ENCODE measurements around the gene UCK1.

UCK1 gene

GRCh38 chr9:131500939-131501541, 30.0 kb downstream of the UCK1 start:
- H3K9me3 ChIP-seq (ENCODE audit: low read length) = no peaks in the 10 kb centered on the region
- H3K4me1 ChIP-seq (ENCODE audit: insufficient read depth, low read length) = peaks cover 11% of the 10 kb centered on the region
- no peak overlapping the region for H3K9ac ChIP-seq (ENCODE audit: low read length)
- H3K4me3 ChIP-seq (ENCODE audit: low read depth in 1 of 2, low read length in 2 of 2) = no peak overlapping the region
- no peaks in the 10 kb centered on the region for H3K27me3 ChIP-seq (ENCODE audit: control insufficient read depth in 1 of 2, insufficient read depth in 2 of 2, low read length in 2 of 2)
- H3K36me3 ChIP-seq (ENCODE audit: insufficient read depth, low read length) = peaks cover 38% of the 10 kb centered on the region
- no peak overlapping the region for H3K27ac ChIP-seq (ENCODE audit: low read depth, low read length)

GRCh38 chr9:131500377-131500776, 30.7 kb downstream of the UCK1 start:
- Histone ChIP-seq H3K9ac (ENCODE audit: low read length) (no peak overlapping the region), H3K4me3 (ENCODE audit: low read depth in 1 of 2, low read length in 2 of 2) (no peak overlapping the region), H3K27ac (ENCODE audit: low read depth, low read length) (no peak overlapping the region), H3K4me1 (ENCODE audit: insufficient read depth, low read length) (peaks cover 11% of the 10 kb centered on the region), H3K36me3 (ENCODE audit: insufficient read depth, low read length) (peaks cover 45% of the 10 kb centered on the region), H3K27me3 (ENCODE audit: control insufficient read depth in 1 of 2, insufficient read depth in 2 of 2, low read length in 2 of 2) (no peaks in the 10 kb centered on the region), H3K9me3 (ENCODE audit: low read length) (no peaks in the 10 kb centered on the region)

DNA sequence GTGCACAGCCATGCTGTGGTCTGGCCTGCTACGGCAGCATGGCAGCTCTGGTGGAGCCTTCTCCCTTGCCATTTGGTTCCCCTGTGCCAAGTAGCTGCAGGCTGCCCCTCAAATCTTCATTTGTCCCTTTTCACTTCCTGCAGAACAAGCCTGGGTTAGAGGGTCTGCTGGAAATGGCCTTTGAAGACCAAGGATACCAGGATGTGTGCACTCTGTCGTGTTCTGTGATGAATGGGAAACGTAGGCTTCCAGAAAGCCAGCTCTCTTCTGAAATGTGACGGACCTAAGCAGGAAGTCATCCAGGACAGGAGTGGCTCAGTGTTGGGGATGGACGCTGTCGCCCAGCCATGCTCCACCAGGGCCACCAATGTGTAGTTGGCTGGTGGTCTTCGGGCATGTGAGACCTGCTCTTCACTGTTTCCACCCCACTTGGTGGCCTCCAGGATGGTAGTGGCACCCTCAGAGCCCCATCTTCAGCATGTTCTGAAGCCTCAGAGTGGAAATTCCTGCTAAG, 31.8 kb downstream of the UCK1 start:
- peaks cover 9% of the 10 kb centered on the region for H3K4me1 ChIP-seq (ENCODE audit: insufficient read depth, low read length)
- H3K27ac ChIP-seq (ENCODE audit: low read depth, low read length) = no peak overlapping the region
- peaks cover 55% of the 10 kb centered on the region for H3K36me3 ChIP-seq (ENCODE audit: insufficient read depth, low read length)

GRCh38 chr9:131496844-131497405, 34.1 kb downstream of the UCK1 start:
- Histone ChIP-seq H3K9ac (ENCODE audit: low read length) (no peak overlapping the region), H3K9me3 (ENCODE audit: low read length) (no peaks in the 10 kb centered on the region), H3K36me3 (ENCODE audit: insufficient read depth, low read length) (peaks cover 79% of the 10 kb centered on the region), H3K27me3 (ENCODE audit: control insufficient read depth in 1 of 2, insufficient read depth in 2 of 2, low read length in 2 of 2) (no peaks in the 10 kb centered on the region), H3K4me3 (ENCODE audit: low read depth in 1 of 2, low read length in 2 of 2) (no peak overlapping the region), H3K4me1 (ENCODE audit: insufficient read depth, low read length) (no peaks in the 10 kb centered on the region), H3K27ac (ENCODE audit: low read depth, low read length) (no peak overlapping the region)

More for the DNA sequence above, 31.8 kb downstream of the UCK1 start:
- Histone ChIP-seq H3K4me3 (ENCODE audit: low read depth in 1 of 2, low read length in 2 of 2) (no peak overlapping the region), H3K9me3 (ENCODE audit: low read length) (no peaks in the 10 kb centered on the region), H3K9ac (ENCODE audit: low read length) (no peak overlapping the region), H3K27me3 (ENCODE audit: control insufficient read depth in 1 of 2, insufficient read depth in 2 of 2, low read length in 2 of 2) (no peaks in the 10 kb centered on the region)

DNA sequence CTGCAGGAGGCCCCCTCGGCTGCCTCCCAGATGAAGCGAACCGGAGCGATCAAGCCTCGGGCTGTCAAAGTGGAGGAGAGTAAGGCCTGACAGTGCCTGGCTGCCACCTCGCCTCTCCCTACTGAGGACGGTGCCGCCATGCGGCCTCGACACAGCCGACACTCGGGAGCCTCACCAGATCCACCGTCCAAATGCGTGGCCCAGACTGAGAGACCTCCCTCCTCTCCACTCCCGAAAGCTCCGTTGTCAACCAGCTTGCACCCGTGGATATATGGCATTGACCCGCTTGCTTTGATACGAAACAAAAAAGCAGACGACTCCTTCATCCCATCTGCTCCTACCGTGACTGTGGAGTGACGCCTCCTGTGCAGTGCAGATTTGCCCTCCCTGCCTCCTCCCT, 35.3 kb downstream of the UCK1 start:
- no peaks in the 10 kb centered on the region for H3K9me3 ChIP-seq (ENCODE audit: low read length)
- no peak overlapping the region for H3K9ac ChIP-seq (ENCODE audit: low read length)
- no peak overlapping the region for H3K27ac ChIP-seq (ENCODE audit: low read depth, low read length)
- no peak overlapping the region for H3K4me3 ChIP-seq (ENCODE audit: low read depth in 1 of 2, low read length in 2 of 2)
- no peaks in the 10 kb centered on the region for H3K27me3 ChIP-seq (ENCODE audit: control insufficient read depth in 1 of 2, insufficient read depth in 2 of 2, low read length in 2 of 2)
- no peaks in the 10 kb centered on the region for H3K4me1 ChIP-seq (ENCODE audit: insufficient read depth, low read length)
- peaks cover 90% of the 10 kb centered on the region for H3K36me3 ChIP-seq (ENCODE audit: insufficient read depth, low read length)

DNA sequence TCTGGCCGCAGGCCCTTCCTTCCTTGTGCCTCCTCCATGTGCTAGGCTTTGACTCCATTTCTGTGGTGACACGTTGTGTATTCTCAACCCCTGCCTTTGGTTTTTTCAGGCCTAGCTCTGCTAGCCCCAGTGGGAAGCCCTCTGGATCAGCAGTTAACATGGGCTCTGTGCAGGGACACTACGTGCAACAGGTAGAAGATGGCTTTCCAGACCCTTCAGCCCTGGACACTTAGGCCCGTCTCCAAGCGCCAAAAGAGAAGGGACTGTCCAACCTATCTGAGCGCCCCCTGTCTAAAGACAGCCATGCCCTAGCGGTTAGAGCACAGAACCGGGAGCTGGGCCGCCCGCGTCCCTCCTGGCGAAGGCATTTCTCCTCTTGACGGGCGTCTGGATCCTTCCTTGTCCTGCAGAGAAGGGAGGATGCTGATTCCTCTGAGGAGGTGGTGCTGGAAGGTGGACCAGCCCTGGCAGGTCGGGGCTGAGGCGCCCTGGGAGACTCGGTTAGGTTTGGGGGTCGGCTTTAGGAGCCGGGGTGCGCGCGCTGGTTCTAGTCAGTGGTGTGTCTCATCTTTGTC, 36.7 kb downstream of the UCK1 start:
- H3K9ac ChIP-seq (ENCODE audit: low read length) = no peak overlapping the region
- no peak overlapping the region for H3K4me3 ChIP-seq (ENCODE audit: low read depth in 1 of 2, low read length in 2 of 2)
- H3K27ac ChIP-seq (ENCODE audit: low read depth, low read length) = no peak overlapping the region
- H3K27me3 ChIP-seq (ENCODE audit: control insufficient read depth in 1 of 2, insufficient read depth in 2 of 2, low read length in 2 of 2) = no peaks in the 10 kb centered on the region
- H3K9me3 ChIP-seq (ENCODE audit: low read length) = no peaks in the 10 kb centered on the region
- H3K36me3 ChIP-seq (ENCODE audit: insufficient read depth, low read length) = peaks cover 98% of the 10 kb centered on the region
- no peaks in the 10 kb centered on the region for H3K4me1 ChIP-seq (ENCODE audit: insufficient read depth, low read length)

DNA sequence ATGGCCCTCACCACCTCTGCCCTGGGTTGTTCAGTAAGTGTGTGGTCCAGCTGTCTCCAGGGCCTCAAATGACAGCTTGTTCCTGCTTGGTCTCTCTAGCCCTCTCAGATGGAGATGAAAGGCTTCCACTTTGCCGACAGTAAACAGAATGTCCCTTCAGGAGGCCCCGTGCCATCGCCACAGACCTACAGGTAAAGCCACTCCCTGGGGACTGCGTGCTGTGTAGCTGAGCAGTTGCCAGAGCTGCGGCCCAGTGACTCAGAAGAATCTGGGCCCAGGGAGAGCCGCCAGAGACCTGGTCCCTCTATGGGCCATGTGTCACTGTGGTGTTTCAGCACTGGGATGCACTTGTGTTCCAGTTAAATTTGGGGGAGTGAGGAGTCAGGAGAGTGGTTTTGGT, 39.0 kb downstream of the UCK1 start:
- Histone ChIP-seq H3K9me3 (ENCODE audit: low read length) (no peaks in the 10 kb centered on the region), H3K27me3 (ENCODE audit: control insufficient read depth in 1 of 2, insufficient read depth in 2 of 2, low read length in 2 of 2) (no peaks in the 10 kb centered on the region), H3K4me3 (ENCODE audit: low read depth in 1 of 2, low read length in 2 of 2) (no peak overlapping the region), H3K9ac (ENCODE audit: low read length) (no peak overlapping the region), H3K27ac (ENCODE audit: low read depth, low read length) (no peak overlapping the region), H3K4me1 (ENCODE audit: insufficient read depth, low read length) (no peaks in the 10 kb centered on the region), H3K36me3 (ENCODE audit: insufficient read depth, low read length) (peaks cover 99% of the 10 kb centered on the region)

- H3K9me3 ChIP-seq (ENCODE audit: low read length) = no peaks in the 10 kb centered on the region
- no peaks in the 10 kb centered on the region for H3K27me3 ChIP-seq (ENCODE audit: control insufficient read depth in 1 of 2, insufficient read depth in 2 of 2, low read length in 2 of 2)
- H3K27ac ChIP-seq (ENCODE audit: low read depth, low read length) = no peak overlapping the region
Observed at GRCh38 chr9:131491001-131491710, 39.9 kb downstream of the UCK1 start.

GRCh38 chr9:131490514-131490913, 40.5 kb downstream of the UCK1 start:
- Histone ChIP-seq H3K4me3 (ENCODE audit: low read depth in 1 of 2, low read length in 2 of 2) (no peak overlapping the region), H3K27me3 (ENCODE audit: control insufficient read depth in 1 of 2, insufficient read depth in 2 of 2, low read length in 2 of 2) (no peaks in the 10 kb centered on the region), H3K4me1 (ENCODE audit: insufficient read depth, low read length) (no peaks in the 10 kb centered on the region), H3K9ac (ENCODE audit: low read length) (no peak overlapping the region), H3K27ac (ENCODE audit: low read depth, low read length) (no peak overlapping the region), H3K9me3 (ENCODE audit: low read length) (no peaks in the 10 kb centered on the region), H3K36me3 (ENCODE audit: insufficient read depth, low read length) (peaks cover 99% of the 10 kb centered on the region)

More at GRCh38 chr9:131491001-131491710, 39.9 kb downstream of the UCK1 start:
- H3K9ac ChIP-seq (ENCODE audit: low read length) = no peak overlapping the region
- no peak overlapping the region for H3K4me3 ChIP-seq (ENCODE audit: low read depth in 1 of 2, low read length in 2 of 2)
- peaks cover 99% of the 10 kb centered on the region for H3K36me3 ChIP-seq (ENCODE audit: insufficient read depth, low read length)
- no peaks in the 10 kb centered on the region for H3K4me1 ChIP-seq (ENCODE audit: insufficient read depth, low read length)

DNA sequence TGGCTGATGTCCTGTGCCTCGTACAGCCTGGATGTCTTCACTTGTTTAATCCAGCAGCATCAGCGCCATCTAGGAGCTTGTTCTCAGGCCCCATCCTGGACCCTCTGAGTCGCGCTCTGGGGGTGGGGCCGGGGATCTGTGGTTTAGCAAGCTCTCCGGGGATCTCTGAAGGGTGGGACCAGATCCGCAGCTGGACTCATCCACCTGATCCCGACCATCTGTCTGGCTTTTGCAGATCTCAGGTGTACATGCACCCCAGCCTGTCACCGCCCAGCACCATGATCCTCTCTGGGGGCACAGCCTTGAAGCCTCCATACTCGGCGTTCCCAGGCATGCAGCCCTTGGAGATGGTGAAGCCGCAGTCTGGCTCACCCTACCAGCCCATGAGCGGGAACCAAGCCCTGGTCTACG, 43.4 kb downstream of the UCK1 start:
- H3K9ac ChIP-seq (ENCODE audit: low read length) = no peak overlapping the region
- H3K4me1 ChIP-seq (ENCODE audit: insufficient read depth, low read length) = peaks cover 16% of the 10 kb centered on the region
- H3K4me3 ChIP-seq (ENCODE audit: low read depth in 1 of 2, low read length in 2 of 2) = no peak overlapping the region
- H3K9me3 ChIP-seq (ENCODE audit: low read length) = no peaks in the 10 kb centered on the region
- H3K27ac ChIP-seq (ENCODE audit: low read depth, low read length) = no peak overlapping the region
- H3K27me3 ChIP-seq (ENCODE audit: control insufficient read depth in 1 of 2, insufficient read depth in 2 of 2, low read length in 2 of 2) = no peaks in the 10 kb centered on the region
- peaks cover 99% of the 10 kb centered on the region for H3K36me3 ChIP-seq (ENCODE audit: insufficient read depth, low read length)

DNA sequence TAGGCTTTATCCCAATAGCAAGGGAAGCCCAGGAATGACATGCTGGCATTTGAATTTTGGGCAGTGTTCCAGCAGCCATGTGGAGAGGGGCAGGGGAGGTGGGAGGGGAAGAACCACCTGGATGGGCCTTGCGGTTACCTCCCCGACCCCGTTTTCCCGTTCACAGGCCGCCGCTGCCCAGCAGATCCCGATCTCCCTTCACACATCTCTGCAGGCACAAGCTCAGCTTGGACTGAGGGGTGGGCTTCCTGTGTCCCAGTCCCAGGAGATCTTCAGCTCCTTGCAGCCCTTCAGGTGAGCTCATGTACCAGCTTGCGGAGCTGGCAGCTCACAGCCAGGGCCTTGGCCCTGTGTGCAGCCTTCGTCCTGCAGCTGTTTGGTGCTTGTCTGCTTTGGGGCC, 44.1 kb downstream of the UCK1 start:
- Histone ChIP-seq H3K9me3 (ENCODE audit: low read length) (no peaks in the 10 kb centered on the region), H3K36me3 (ENCODE audit: insufficient read depth, low read length) (peaks cover 99% of the 10 kb centered on the region), H3K27ac (ENCODE audit: low read depth, low read length) (no peak overlapping the region), H3K9ac (ENCODE audit: low read length) (no peak overlapping the region), H3K27me3 (ENCODE audit: control insufficient read depth in 1 of 2, insufficient read depth in 2 of 2, low read length in 2 of 2) (no peaks in the 10 kb centered on the region), H3K4me3 (ENCODE audit: low read depth in 1 of 2, low read length in 2 of 2) (no peak overlapping the region), H3K4me1 (ENCODE audit: insufficient read depth, low read length) (peaks cover 23% of the 10 kb centered on the region)
